Transverse colon (tissue), 4 donors: ENCODE measurements around the gene SLC35G1. TPM values are rescaled to one million over a fixed set of nuclear protein-coding genes. Genes with fewer than 3 reads are reported as not detected.

Source experiments
- DNase-seq: peaks from one replicate; pipeline ENCODE4 v3.0.0-alpha.2; 2019
- H3K27ac ChIP-seq, 4 donors: fragments of 200-600 bp; sonication (generic); 2 replicates each; pipeline ENCODE4 v1.5.1; 2016 to 2018; ENCODE audit warnings: inconsistent platforms in 4 of 4
- H3K27me3 ChIP-seq: fragments of 200-600 bp; sonication (generic); 2 replicates; pipeline ENCODE4 v1.5.1; 2017; ENCODE audit warnings: inconsistent platforms
- H3K36me3 ChIP-seq, 4 donors: fragments of 200-600 bp; sonication (generic); 2 replicates each; pipeline ENCODE4 v1.5.1; 2017 to 2019; ENCODE audit warnings: inconsistent platforms in 4 of 4
- H3K4me1 ChIP-seq, 4 donors: fragments of 200-600 bp; sonication (generic); 2 replicates each; pipeline ENCODE4 v1.5.1; 2017 to 2020; ENCODE audit warnings: inconsistent platforms in 4 of 4
- H3K4me3 ChIP-seq, 4 donors: fragments of 200-600 bp; sonication (generic); 1 replicate in 1 of 4; 2 replicates in 3 of 4; pipeline versions ENCODE4 v1.5.1 to v1.6.1; 2017 to 2019; ENCODE audit warnings: inconsistent platforms in 4 of 4
- H3K9me3 ChIP-seq, 2 donors: fragments of 200-600 bp; sonication (generic); 2 replicates each; pipeline ENCODE4 v1.5.1; 2017 to 2019; ENCODE audit warnings: inconsistent platforms in 2 of 2
- EP300 ChIP-seq: sonication (generic); formaldehyde crosslinking; IDR thresholded peaks from one replicate; pipeline ENCODE4 v1.6.1; 2017; ENCODE audit warnings: antibody characterized with exemption, low read depth
- POLR2A ChIP-seq: fragments of 450-650 bp; IDR thresholded peaks from one replicate; pipeline ENCODE4 v1.6.1; 2016; ENCODE audit warnings: antibody characterized with exemption, mild to moderate bottlenecking, moderate library complexity
- POLR2AphosphoS5 ChIP-seq, 3 donors: sonication (generic); formaldehyde crosslinking; IDR thresholded peaks; one replicate each; pipeline ENCODE4 v1.6.1; 2016; ENCODE audit warnings: antibody characterized with exemption in 3 of 3
- WGBS, 2 donors: methylation state at CpG; one replicate each; pipeline ENCODE4 v1.1.5; 2018; ENCODE audit warnings: low coverage in 1 of 2; 5-methylcytosine and 5-hydroxymethylcytosine counted together
- in situ Hi-C, 4 donors: fragments of 200-750 bp; cut with MboI; loops; one replicate each; pipeline versions ENCODE4 v1.15.0 to v1.15.1; 2017; ENCODE audit warnings: low sequenced_read_pairs in 3 of 4, low pct_ligation_motif_present in 1 of 4, low pct_unique_long_range_greater_than_20kb in 1 of 4
- intact Hi-C: fragments of 100-400 bp; cut with DNase I; formaldehyde crosslinking; loops from one replicate; pipeline ENCODE4 v1.15.1; 2023; ENCODE audit warnings: low total_unique reads
- total RNA-seq, 4 donors: library from RNA; depleted of rRNA; stranded (reverse); fragments of >200 nt; gene quantifications; one replicate each; pipeline ENCODE4 v1.1.0, GENCODE V29; 2016
- TF ChIP-seq, protein P1 (sequence below), 5 experiments: fragments of 200-600 bp in 3 of 5; fragments of 450-650 bp in 2 of 5; sonication (generic) in 3 of 5; IDR thresholded peaks; 1 replicate in 2 of 5; 2 replicates in 3 of 5; pipeline ENCODE4 v1.5.1; 2016 to 2017; ENCODE audit warnings: antibody characterized with exemption in 5 of 5, inconsistent platforms in 3 of 5, mild to moderate bottlenecking in 2 of 5, moderate library complexity in 1 of 5

SLC35G1 gene
- total RNA-seq, 4 donors from 2014 or later, result 7.4 to 42.1 (median 28.9) TPM

DNA sequence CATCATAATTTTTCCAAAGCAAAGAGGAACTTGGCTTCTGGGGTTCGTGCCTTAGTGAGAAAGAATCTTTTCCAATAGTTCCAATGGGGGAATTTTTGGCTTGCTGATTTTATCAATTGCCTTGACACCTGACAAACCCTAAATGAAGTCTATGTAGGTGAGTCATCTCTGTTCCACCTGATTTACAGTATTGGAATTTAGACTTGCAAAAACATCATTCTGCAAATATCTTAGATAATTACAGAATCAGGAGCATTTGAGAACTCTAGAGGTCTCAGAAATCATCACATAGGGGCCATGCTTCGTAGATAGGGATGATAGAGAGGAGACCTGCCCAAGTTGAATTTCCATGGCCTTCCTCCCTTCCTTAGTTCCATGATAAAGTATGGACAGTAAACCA, 9.3 kb downstream of the SLC35G1 start:
- 91 to 100% methylated on average over 1 to 2 of the region's 2 CpGs for WGBS, 2 donors
- no peaks in the 10 kb centered on the region for H3K9me3 ChIP-seq
- H3K27me3 ChIP-seq, result no peaks in the 10 kb centered on the region
- in situ Hi-C loops, result loop anchor here in 2 of 4 donors (25.0 kb wide), 1 partner anchor 409 kb away; no protein-coding TSS in a partner anchor
- no peak for TF ChIP-seq EP300
- TF ChIP-seq POLR2A, result no peak
- no peak for TF ChIP-seq POLR2AphosphoS5 (IDR thresholded peaks at IDR 0.05)
- TF ChIP-seq, protein P1, sequence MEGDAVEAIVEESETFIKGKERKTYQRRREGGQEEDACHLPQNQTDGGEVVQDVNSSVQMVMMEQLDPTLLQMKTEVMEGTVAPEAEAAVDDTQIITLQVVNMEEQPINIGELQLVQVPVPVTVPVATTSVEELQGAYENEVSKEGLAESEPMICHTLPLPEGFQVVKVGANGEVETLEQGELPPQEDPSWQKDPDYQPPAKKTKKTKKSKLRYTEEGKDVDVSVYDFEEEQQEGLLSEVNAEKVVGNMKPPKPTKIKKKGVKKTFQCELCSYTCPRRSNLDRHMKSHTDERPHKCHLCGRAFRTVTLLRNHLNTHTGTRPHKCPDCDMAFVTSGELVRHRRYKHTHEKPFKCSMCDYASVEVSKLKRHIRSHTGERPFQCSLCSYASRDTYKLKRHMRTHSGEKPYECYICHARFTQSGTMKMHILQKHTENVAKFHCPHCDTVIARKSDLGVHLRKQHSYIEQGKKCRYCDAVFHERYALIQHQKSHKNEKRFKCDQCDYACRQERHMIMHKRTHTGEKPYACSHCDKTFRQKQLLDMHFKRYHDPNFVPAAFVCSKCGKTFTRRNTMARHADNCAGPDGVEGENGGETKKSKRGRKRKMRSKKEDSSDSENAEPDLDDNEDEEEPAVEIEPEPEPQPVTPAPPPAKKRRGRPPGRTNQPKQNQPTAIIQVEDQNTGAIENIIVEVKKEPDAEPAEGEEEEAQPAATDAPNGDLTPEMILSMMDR (IDR thresholded peaks at IDR 0.05), result no peak
- no peaks in the 10 kb centered on the region for H3K36me3 ChIP-seq
- H3K4me3 ChIP-seq, result no peak overlapping the region
- H3K27ac ChIP-seq, result no peak overlapping the region
- H3K4me1 ChIP-seq, result peaks cover 0 to 13% (median 2%) of the 10 kb centered on the region in 4 donors
- DNase-seq, result no peak
- intact Hi-C loops, result no loop called here

- intact Hi-C loops, result no loop called here
- in situ Hi-C loops, result loop anchor here in 2 of 4 donors (25.0 kb wide), 1 partner anchor 407 kb away; no protein-coding TSS in a partner anchor
- Histone ChIP-seq H3K4me3 (no peak overlapping the region), H3K4me1 (no peaks in the 10 kb centered on the region), H3K27me3 (no peaks in the 10 kb centered on the region), H3K9me3 (no peaks in the 10 kb centered on the region), H3K27ac (no peak overlapping the region), H3K36me3 (no peaks in the 10 kb centered on the region)
- TF ChIP-seq POLR2AphosphoS5 (IDR thresholded peaks at IDR 0.05) (no peak), POLR2A (no peak), EP300 (no peak)
- TF ChIP-seq, protein P1 (IDR thresholded peaks at IDR 0.05), result no peak
- WGBS, 2 donors, result 96 to 100% methylated on average over 1 to 5 of the region's 5 CpGs
- DNase-seq, result no peak
These were observed 11.1 kb downstream of the SLC35G1 start for GRCh38 chr10:93904901-93905300.

DNA sequence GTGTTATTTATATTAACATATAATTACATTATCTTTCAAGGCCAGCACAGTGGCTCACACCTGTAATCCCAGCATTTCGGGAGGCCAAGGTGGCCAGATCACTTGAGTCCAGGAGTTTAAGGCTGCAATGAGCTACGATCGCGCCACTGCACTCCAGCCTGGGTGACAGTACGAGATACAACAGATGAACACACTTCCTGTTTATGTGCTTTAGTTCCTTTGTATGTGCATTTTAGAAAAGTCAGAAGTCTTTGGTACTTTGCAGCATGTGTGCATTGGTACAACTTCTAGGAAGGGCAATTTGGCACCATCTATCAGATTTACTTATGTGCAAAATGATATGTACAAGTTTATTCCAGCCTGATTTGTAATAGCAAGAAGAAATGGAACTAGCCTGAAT, 13.3 kb downstream of the SLC35G1 start:
- TF ChIP-seq POLR2AphosphoS5 (IDR thresholded peaks at IDR 0.05), result no peak
- TF ChIP-seq, protein P1 (IDR thresholded peaks at IDR 0.05), result no peak
- TF ChIP-seq EP300, result no peak
- no peak for TF ChIP-seq POLR2A
- WGBS, 2 donors, result 82 to 100% methylated on average over 1 to 5 of the region's 5 CpGs
- Histone ChIP-seq H3K27me3 (no peaks in the 10 kb centered on the region), H3K36me3 (no peaks in the 10 kb centered on the region), H3K27ac (no peak overlapping the region), H3K4me3 (no peak overlapping the region), H3K4me1 (no peaks in the 10 kb centered on the region), H3K9me3 (no peaks in the 10 kb centered on the region)
- in situ Hi-C loops, result loop anchor here in 2 of 4 donors (25.0 kb wide), 1 partner anchor 405 kb away; no protein-coding TSS in a partner anchor
- DNase-seq, result no peak
- intact Hi-C loops, result no loop called here

DNA sequence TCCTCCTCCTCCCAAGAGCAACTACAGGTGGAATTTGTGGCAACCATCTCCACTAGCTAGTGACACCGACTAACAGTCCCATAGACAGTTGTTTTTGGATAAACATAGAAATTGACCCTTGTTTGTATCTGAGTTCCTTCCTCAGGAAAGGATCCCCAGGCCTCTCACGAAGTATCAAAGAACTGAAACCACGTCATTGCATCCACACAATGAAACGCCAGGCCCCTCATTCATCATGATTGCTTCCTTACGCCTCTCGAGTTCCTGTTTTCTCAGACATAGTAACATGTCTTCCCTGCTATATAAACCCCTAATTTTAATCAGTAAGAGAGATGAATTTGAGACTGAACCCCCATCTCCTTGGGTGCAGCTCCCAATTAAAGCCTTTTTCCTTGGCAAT, 18.1 kb downstream of the SLC35G1 start:
- intact Hi-C loops (no loop called here), in situ Hi-C loops (loop anchor here in 3 of 4 donors (10.0 to 25.0 kb wide), 2 partner anchors 400 to 403 kb away; no protein-coding TSS in a partner anchor)
- no peaks in the 10 kb centered on the region for H3K9me3 ChIP-seq
- H3K4me3 ChIP-seq, result no peak overlapping the region
- WGBS, 2 donors, result 69 to 91% methylated on average over 6 of the region's 6 CpGs
- TF ChIP-seq, protein P1 (IDR thresholded peaks at IDR 0.05), result no peak
- TF ChIP-seq EP300 (no peak), POLR2AphosphoS5 (IDR thresholded peaks at IDR 0.05) (no peak), POLR2A (no peak)
- no peak overlapping the region for H3K27ac ChIP-seq
- H3K4me1 ChIP-seq, result peaks cover 0 to 3% (median 0%) of the 10 kb centered on the region in 4 donors
- no peak for DNase-seq
- no peaks in the 10 kb centered on the region for H3K27me3 ChIP-seq
- H3K36me3 ChIP-seq, result no peaks in the 10 kb centered on the region
